HepG2 (cell line): ENCODE data around the gene KRI1. TPM values are rescaled to one million over a fixed set of nuclear protein-coding genes. Genes with fewer than 3 reads are reported as not detected.
A peak's percentile ranks its signal among the peaks of the same experiment; 100 is the strongest.

Experiments used
- CHD4 ChIP-seq: fragments of 200-600 bp; sonication (generic); IDR thresholded peaks from 2 replicates; pipeline ENCODE4 v1.7.0; 2017; ENCODE audit warnings: mild to moderate bottlenecking, low read length, borderline replicate concordance
- HMG20A ChIP-seq: IDR thresholded peaks from 2 replicates; pipeline ENCODE4 v1.6.1; 2016; ENCODE audit warnings: borderline replicate concordance
- MEIS1 ChIP-seq: sonication (generic); formaldehyde crosslinking; IDR thresholded peaks from 2 replicates; pipeline ENCODE4 v1.9.0; 2021; ENCODE audit warnings: mild to moderate bottlenecking, missing genetic modification reagents, moderate library complexity, borderline replicate concordance
- MLLT10 ChIP-seq: sonication (generic); formaldehyde crosslinking; IDR thresholded peaks from 2 replicates; pipeline ENCODE4 v1.4.0; 2020; ENCODE audit warnings: missing genetic modification reagents
- PAX8 ChIP-seq: sonication (generic); formaldehyde crosslinking; IDR thresholded peaks from 2 replicates; pipeline ENCODE4 v1.8.0; 2022; ENCODE audit warnings: mild to moderate bottlenecking, missing genetic modification reagents, borderline replicate concordance
- PRMT3 ChIP-seq: sonication (generic); formaldehyde crosslinking; IDR thresholded peaks from 2 replicates; pipeline ENCODE4 v1.8.1; 2022; ENCODE audit warnings: low read depth, mild to moderate bottlenecking, moderate library complexity, missing genetic modification reagents, borderline replicate concordance
- SAFB2 ChIP-seq: sonication (generic); formaldehyde crosslinking; IDR thresholded peaks from 2 replicates; pipeline ENCODE4 v1.5.1; 2020; ENCODE audit warnings: missing genetic modification reagents, low read depth, mild to moderate bottlenecking, borderline replicate concordance
- SRF ChIP-seq: IDR thresholded peaks from 2 replicates; pipeline ENCODE4 v1.6.1; 2011; ENCODE audit warnings: mild to moderate bottlenecking, low read depth, low read length, moderate library complexity
- TAF1 ChIP-seq: sonication (generic); formaldehyde crosslinking; IDR thresholded peaks from 2 replicates; pipeline ENCODE4 v1.4.0; 2020; ENCODE audit warnings: missing genetic modification reagents
- ZBTB21 ChIP-seq: sonication (generic); formaldehyde crosslinking; IDR thresholded peaks from 2 replicates; pipeline ENCODE4 v1.4.0; 2020; ENCODE audit warnings: missing genetic modification reagents
- ZBTB42 ChIP-seq: sonication (generic); formaldehyde crosslinking; IDR thresholded peaks from 2 replicates; pipeline ENCODE4 v1.5.0; 2020; ENCODE audit warnings: mild to moderate bottlenecking, missing genetic modification reagents
- ZNF329 ChIP-seq: sonication (generic); formaldehyde crosslinking; IDR thresholded peaks from 2 replicates; pipeline ENCODE4 v1.9.0; 2021; ENCODE audit warnings: low read depth, mild to moderate bottlenecking, missing genetic modification reagents
- ZNF572 ChIP-seq: sonication (generic); formaldehyde crosslinking; IDR thresholded peaks from 2 replicates; pipeline ENCODE4 v1.5.1; 2020; ENCODE audit warnings: mild to moderate bottlenecking, missing genetic modification reagents
- ZNF607 ChIP-seq: sonication (generic); formaldehyde crosslinking; IDR thresholded peaks from 2 replicates; pipeline ENCODE4 v1.5.1; 2020; ENCODE audit warnings: missing genetic modification reagents, mild to moderate bottlenecking, borderline replicate concordance
- ZNF841 ChIP-seq: sonication (generic); formaldehyde crosslinking; IDR thresholded peaks from 2 replicates; pipeline ENCODE4 v1.8.1; 2023; ENCODE audit warnings: missing genetic modification reagents, borderline replicate concordance
- ZNF883 ChIP-seq: sonication (generic); formaldehyde crosslinking; IDR thresholded peaks from 2 replicates; pipeline ENCODE4 v1.5.1; 2020; ENCODE audit warnings: mild to moderate bottlenecking, missing genetic modification reagents; ENCODE audit errors: not compliant biosample characterization
- polyA plus RNA-seq, 8 experiments: library from polyadenylated mRNA; depleted of rRNA in 3 of 8; stranded (reverse) in 7 of 8; unstranded in 1 of 8; fragments of >200 nt; fragmentation: Illumina TruSeq in 4 of 8; extraction: Trizol in 4 of 8; gene quantifications; 2 replicates each; pipeline versions ENCODE4 v1.2.1 to v1.2.3, GENCODE V29; 2011 to 2016; ENCODE audit warnings: low read depth in 4 of 8, missing spikeins in 1 of 8, mixed read lengths in 1 of 8; ENCODE audit not compliant: insufficient read depth in 1 of 8
- total RNA-seq, 5 experiments: library from RNA; depleted of rRNA; stranded (reverse); fragments of >200 nt; fragmentation: Illumina TruSeq; extraction: Trizol; gene quantifications; 2 replicates each; pipeline ENCODE4 v1.2.3, GENCODE V29; 2016; ENCODE audit warnings: low read depth in 1 of 5
- TF ChIP-seq, protein P1 (sequence below): sonication (generic); formaldehyde crosslinking; IDR thresholded peaks from 2 replicates; pipeline ENCODE4 v1.5.1; 2020; ENCODE audit warnings: mild to moderate bottlenecking, missing genetic modification reagents, borderline replicate concordance
- TF ChIP-seq, protein P2 (sequence below): sonication (generic); formaldehyde crosslinking; IDR thresholded peaks from 2 replicates; pipeline ENCODE4 v1.5.1; 2020; ENCODE audit warnings: mild to moderate bottlenecking, missing genetic modification reagents, moderate library complexity
- TF ChIP-seq, protein P3 (sequence below): IDR thresholded peaks from 2 replicates; pipeline ENCODE4 v1.6.1; 2016; ENCODE audit warnings: missing genetic modification reagents, missing compliant biosample characterization

Gene KRI1
- total and polyA plus RNA-seq, 2 of the 13 experiments (the other 11 are each of a cell fraction or from before 2014, with no cell fraction given), result 9.1 to 11.7 TPM

DNA sequence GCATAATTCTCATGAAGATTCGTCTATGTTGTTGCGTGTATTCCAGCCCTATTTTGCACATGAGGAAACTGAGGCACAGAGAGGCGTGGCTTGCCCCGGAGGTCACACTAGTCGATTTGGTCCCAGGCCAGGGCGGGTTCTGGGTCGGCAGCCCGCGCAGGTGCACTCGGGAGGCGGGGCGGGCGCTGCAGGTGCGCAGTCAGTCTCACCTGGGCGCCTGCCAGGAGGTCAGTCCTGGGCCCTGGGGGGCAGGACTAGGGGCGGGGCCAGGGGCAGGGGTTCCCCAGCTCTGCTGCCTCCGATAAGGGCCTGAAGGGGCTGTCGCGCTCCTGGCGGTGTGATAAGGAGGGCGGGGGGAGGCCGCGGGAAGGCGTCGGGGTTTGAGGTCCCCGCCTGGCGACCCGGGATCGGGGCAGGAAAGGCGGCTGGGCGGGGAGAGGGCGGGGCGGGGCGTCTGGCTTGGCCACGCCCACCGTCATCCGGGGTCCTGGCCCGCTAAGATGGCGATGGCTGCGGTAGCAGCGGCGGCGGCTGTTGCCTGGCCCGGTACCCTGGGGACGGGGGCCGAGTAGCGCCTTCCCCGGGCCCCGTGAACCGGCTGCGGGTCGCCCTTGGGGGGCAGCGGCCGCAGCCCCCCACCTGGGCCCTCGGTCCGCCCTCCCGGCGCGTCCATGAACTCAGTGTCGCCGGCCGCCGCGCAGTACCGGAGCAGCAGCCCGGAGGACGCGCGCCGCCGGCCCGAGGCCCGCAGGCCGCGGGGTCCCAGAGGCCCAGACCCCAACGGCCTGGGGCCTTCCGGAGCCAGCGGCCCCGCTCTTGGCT lies 22.2 kb downstream of the KRI1 start, which contains the start of gene ATG4D (continued):
- TF ChIP-seq, protein P1, sequence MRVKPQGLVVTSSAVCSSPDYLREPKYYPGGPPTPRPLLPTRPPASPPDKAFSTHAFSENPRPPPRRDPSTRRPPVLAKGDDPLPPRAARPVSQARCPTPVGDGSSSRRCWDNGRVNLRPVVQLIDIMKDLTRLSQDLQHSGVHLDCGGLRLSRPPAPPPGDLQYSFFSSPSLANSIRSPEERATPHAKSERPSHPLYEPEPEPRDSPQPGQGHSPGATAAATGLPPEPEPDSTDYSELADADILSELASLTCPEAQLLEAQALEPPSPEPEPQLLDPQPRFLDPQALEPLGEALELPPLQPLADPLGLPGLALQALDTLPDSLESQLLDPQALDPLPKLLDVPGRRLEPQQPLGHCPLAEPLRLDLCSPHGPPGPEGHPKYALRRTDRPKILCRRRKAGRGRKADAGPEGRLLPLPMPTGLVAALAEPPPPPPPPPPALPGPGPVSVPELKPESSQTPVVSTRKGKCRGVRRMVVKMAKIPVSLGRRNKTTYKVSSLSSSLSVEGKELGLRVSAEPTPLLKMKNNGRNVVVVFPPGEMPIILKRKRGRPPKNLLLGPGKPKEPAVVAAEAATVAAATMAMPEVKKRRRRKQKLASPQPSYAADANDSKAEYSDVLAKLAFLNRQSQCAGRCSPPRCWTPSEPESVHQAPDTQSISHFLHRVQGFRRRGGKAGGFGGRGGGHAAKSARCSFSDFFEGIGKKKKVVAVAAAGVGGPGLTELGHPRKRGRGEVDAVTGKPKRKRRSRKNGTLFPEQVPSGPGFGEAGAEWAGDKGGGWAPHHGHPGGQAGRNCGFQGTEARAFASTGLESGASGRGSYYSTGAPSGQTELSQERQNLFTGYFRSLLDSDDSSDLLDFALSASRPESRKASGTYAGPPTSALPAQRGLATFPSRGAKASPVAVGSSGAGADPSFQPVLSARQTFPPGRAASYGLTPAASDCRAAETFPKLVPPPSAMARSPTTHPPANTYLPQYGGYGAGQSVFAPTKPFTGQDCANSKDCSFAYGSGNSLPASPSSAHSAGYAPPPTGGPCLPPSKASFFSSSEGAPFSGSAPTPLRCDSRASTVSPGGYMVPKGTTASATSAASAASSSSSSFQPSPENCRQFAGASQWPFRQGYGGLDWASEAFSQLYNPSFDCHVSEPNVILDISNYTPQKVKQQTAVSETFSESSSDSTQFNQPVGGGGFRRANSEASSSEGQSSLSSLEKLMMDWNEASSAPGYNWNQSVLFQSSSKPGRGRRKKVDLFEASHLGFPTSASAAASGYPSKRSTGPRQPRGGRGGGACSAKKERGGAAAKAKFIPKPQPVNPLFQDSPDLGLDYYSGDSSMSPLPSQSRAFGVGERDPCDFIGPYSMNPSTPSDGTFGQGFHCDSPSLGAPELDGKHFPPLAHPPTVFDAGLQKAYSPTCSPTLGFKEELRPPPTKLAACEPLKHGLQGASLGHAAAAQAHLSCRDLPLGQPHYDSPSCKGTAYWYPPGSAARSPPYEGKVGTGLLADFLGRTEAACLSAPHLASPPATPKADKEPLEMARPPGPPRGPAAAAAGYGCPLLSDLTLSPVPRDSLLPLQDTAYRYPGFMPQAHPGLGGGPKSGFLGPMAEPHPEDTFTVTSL (CRISPR knock-in tag), result no peak
- TF ChIP-seq ZBTB42 (no peak), ZNF841 (CRISPR knock-in tag) (no peak), ZNF607 (CRISPR knock-in tag) (peak; percentile 78), SRF (no peak), ZNF572 (no peak), PRMT3 (no peak), ZNF883 (CRISPR knock-in tag) (no peak), HMG20A (no peak), ZNF329 (CRISPR knock-in tag) (no peak), ZBTB21 (CRISPR knock-in tag) (no peak), MLLT10 (no peak), MEIS1 (no peak), CHD4 (0 out of 2 replicates have a peak, but pooled peaks have one; percentile 3), PAX8 (no peak), TAF1 (CRISPR knock-in tag) (peak; percentile 87), SAFB2 (CRISPR knock-in tag) (no peak)
- TF ChIP-seq, protein P2, sequence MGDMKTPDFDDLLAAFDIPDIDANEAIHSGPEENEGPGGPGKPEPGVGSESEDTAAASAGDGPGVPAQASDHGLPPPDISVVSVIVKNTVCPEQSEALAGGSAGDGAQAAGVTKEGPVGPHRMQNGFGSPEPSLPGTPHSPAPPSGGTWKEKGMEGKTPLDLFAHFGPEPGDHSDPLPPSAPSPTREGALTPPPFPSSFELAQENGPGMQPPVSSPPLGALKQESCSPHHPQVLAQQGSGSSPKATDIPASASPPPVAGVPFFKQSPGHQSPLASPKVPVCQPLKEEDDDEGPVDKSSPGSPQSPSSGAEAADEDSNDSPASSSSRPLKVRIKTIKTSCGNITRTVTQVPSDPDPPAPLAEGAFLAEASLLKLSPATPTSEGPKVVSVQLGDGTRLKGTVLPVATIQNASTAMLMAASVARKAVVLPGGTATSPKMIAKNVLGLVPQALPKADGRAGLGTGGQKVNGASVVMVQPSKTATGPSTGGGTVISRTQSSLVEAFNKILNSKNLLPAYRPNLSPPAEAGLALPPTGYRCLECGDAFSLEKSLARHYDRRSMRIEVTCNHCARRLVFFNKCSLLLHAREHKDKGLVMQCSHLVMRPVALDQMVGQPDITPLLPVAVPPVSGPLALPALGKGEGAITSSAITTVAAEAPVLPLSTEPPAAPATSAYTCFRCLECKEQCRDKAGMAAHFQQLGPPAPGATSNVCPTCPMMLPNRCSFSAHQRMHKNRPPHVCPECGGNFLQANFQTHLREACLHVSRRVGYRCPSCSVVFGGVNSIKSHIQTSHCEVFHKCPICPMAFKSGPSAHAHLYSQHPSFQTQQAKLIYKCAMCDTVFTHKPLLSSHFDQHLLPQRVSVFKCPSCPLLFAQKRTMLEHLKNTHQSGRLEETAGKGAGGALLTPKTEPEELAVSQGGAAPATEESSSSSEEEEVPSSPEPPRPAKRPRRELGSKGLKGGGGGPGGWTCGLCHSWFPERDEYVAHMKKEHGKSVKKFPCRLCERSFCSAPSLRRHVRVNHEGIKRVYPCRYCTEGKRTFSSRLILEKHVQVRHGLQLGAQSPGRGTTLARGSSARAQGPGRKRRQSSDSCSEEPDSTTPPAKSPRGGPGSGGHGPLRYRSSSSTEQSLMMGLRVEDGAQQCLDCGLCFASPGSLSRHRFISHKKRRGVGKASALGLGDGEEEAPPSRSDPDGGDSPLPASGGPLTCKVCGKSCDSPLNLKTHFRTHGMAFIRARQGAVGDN (CRISPR knock-in tag), result peak; percentile 35; the same call in 1 of the 2 replicates
- TF ChIP-seq, protein P3, sequence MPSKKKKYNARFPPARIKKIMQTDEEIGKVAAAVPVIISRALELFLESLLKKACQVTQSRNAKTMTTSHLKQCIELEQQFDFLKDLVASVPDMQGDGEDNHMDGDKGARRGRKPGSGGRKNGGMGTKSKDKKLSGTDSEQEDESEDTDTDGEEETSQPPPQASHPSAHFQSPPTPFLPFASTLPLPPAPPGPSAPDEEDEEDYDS (CRISPR knock-in tag), result 0 out of 2 replicates have a peak, but pooled peaks have one; percentile 65
